GM18519 (cell line): ENCODE data around the gene MTHFD2.
"Not testable (repeated sequence)": the region's sequence is repeated elsewhere in the genome, so short reads cannot be mapped to it uniquely, and the experiment has no call there.

ENCODE experiments used
- ATAC-seq: cut with Tn5 transposase; IDR thresholded peaks from one replicate; pipeline ENCODE4 v1.9.1; 2021; ENCODE audit warnings: mild to moderate bottlenecking, moderate library complexity; ENCODE audit not compliant: unreplicated experiment, low FRiP score

Gene MTHFD2

GRCh38 chr2:74226648-74227213, 28.3 kb downstream of the MTHFD2 start:
- no peak for ATAC-seq

- ATAC-seq = no peak
Measured at GRCh38 chr2:74227646-74228045, 29.2 kb downstream of the MTHFD2 start.

- ATAC-seq = no peak
Measured at GRCh38 chr2:74228772-74229171, 30.4 kb downstream of the MTHFD2 start.

- ATAC-seq = not testable (repeated sequence)
Measured at GRCh38 chr2:74229865-74230264, 31.4 kb downstream of the MTHFD2 start.

- ATAC-seq = no peak
Measured at GRCh38 chr2:74232426-74232825, 34.0 kb downstream of the MTHFD2 start.

GRCh38 chr2:74233648-74234047, 35.2 kb downstream of the MTHFD2 start:
- ATAC-seq = no peak

- ATAC-seq = no peak
Measured at GRCh38 chr2:74235041-74235440, 36.6 kb downstream of the MTHFD2 start.

- no peak for ATAC-seq
Measured at GRCh38 chr2:74238879-74239278, 40.5 kb downstream of the MTHFD2 start.

- no peak for ATAC-seq
Measured at GRCh38 chr2:74239346-74239745, 40.9 kb downstream of the MTHFD2 start.

GRCh38 chr2:74242354-74243071, 44.1 kb downstream of the MTHFD2 start:
- no peak for ATAC-seq

- ATAC-seq = no peak
Measured at GRCh38 chr2:74244286-74244685, 45.9 kb downstream of the MTHFD2 start.

GRCh38 chr2:74246496-74247195, 48.2 kb downstream of the MTHFD2 start:
- ATAC-seq = no peak

GRCh38 chr2:74249406-74250122, 51.1 kb downstream of the MTHFD2 start:
- ATAC-seq = no peak

- ATAC-seq = no peak
Measured at GRCh38 chr2:74250189-74250631, 51.8 kb downstream of the MTHFD2 start.

GRCh38 chr2:74252036-74252435, 53.6 kb downstream of the MTHFD2 start:
- no peak for ATAC-seq

GRCh38 chr2:74252862-74253261, 54.4 kb downstream of the MTHFD2 start:
- no peak for ATAC-seq

- no peak for ATAC-seq
Measured at GRCh38 chr2:74253306-74253970, 55.0 kb downstream of the MTHFD2 start.

- ATAC-seq = no peak
Measured at GRCh38 chr2:74253971-74254310, 55.5 kb downstream of the MTHFD2 start.

- ATAC-seq = no peak
Measured at GRCh38 chr2:74255660-74256213, 57.3 kb downstream of the MTHFD2 start.

- no peak for ATAC-seq
Measured at GRCh38 chr2:74259191-74259590, 60.8 kb downstream of the MTHFD2 start.
